Tibial nerve (tissue), 4 donors: ENCODE data around the gene FERMT3. TPM values are rescaled to one million over a fixed set of nuclear protein-coding genes. Genes with fewer than 3 reads are reported as not detected.

Experiments used
- DNase-seq, 2 donors: peaks; one replicate each; pipeline ENCODE4 v3.0.0-alpha.2; 2019; ENCODE audit warnings: low spot score in 2 of 2
- H3K27ac ChIP-seq, 4 donors: fragments of 200-600 bp; sonication (generic) in 3 of 4; one replicate each; pipeline ENCODE4 v1.5.1; 2017 to 2019; ENCODE audit warnings: mild to moderate bottlenecking in 1 of 4
- H3K27me3 ChIP-seq, 2 donors: fragments of 200-600 bp; sonication (generic) in 1 of 2; one replicate each; pipeline versions ENCODE4 v1.5.1 to v1.6.0; 2017 to 2019
- H3K36me3 ChIP-seq, 3 donors: fragments of 200-600 bp; sonication (generic); one replicate each; pipeline ENCODE4 v1.5.1; 2018 to 2019
- H3K4me1 ChIP-seq, 4 donors: fragments of 200-600 bp; sonication (generic) in 3 of 4; one replicate each; pipeline ENCODE4 v1.5.1; 2017 to 2019
- H3K4me3 ChIP-seq, 4 donors: fragments of 200-600 bp; sonication (generic) in 3 of 4; one replicate each; pipeline ENCODE4 v1.5.1; 2017 to 2019; ENCODE audit warnings: mild to moderate bottlenecking in 1 of 4, moderate library complexity in 1 of 4
- H3K9me3 ChIP-seq, 4 donors: fragments of 200-600 bp; sonication (generic) in 3 of 4; one replicate each; pipeline ENCODE4 v1.5.1; 2017 to 2019
- CTCF ChIP-seq, 5 experiments: fragments of 200-600 bp in 3 of 5; fragments of 450-650 bp in 2 of 5; sonication (generic) in 3 of 5; IDR thresholded peaks; one replicate each; pipeline ENCODE4 v1.5.1; 2016 to 2019; ENCODE audit warnings: antibody characterized with exemption in 5 of 5, mild to moderate bottlenecking in 3 of 5, moderate library complexity in 2 of 5
- EP300 ChIP-seq, 2 donors: sonication (generic); formaldehyde crosslinking; IDR thresholded peaks; one replicate each; pipeline ENCODE4 v1.6.1; 2017; ENCODE audit warnings: antibody characterized with exemption in 2 of 2, mild to moderate bottlenecking in 1 of 2
- POLR2A ChIP-seq, 2 donors: fragments of 450-650 bp; IDR thresholded peaks; one replicate each; pipeline ENCODE4 v1.6.1; 2017; ENCODE audit warnings: antibody characterized with exemption in 2 of 2, mild to moderate bottlenecking in 2 of 2, moderate library complexity in 2 of 2
- WGBS, 2 donors: methylation state at CpG; one replicate each; pipeline ENCODE4 v1.1.5; 2018; 5-methylcytosine and 5-hydroxymethylcytosine counted together
- total RNA-seq, 4 donors: library from RNA; depleted of rRNA; stranded (reverse); fragments of >200 nt; gene quantifications; one replicate each; pipeline ENCODE4 v1.1.0, GENCODE V29; 2016

FERMT3 gene
- total RNA-seq, 4 donors from 2014 or later: 17.2 to 83.1 (median 29.6) TPM

GRCh38 chr11:64220271-64220670, 13.8 kb downstream of the FERMT3 start:
- DNase-seq: no peak
- Histone ChIP-seq H3K9me3 (no peaks in the 10 kb centered on the region), H3K27ac (no peak overlapping the region), H3K4me3 (no peak overlapping the region), H3K4me1 (peaks cover 0 to 11% (median 2%) of the 10 kb centered on the region in 4 donors), H3K36me3 (peaks cover 0 to 39% (median 0%) of the 10 kb centered on the region in 3 donors), H3K27me3 (no peaks in the 10 kb centered on the region)
- no peak for TF ChIP-seq POLR2A (IDR thresholded peaks at IDR 0.05)
- TF ChIP-seq EP300 (IDR thresholded peaks at IDR 0.05): no peak
- TF ChIP-seq CTCF (IDR thresholded peaks at IDR 0.05): no peak
- WGBS, 2 donors: 76 to 84% methylated on average over 14 to 17 of the region's 17 CpGs

GRCh38 chr11:64220798-64221197, 14.3 kb downstream of the FERMT3 start:
- WGBS, 2 donors: 91 to 92% methylated on average over 7 to 9 of the region's 14 CpGs
- Histone ChIP-seq H3K27ac (no peak overlapping the region), H3K36me3 (peaks cover 0 to 39% (median 0%) of the 10 kb centered on the region in 3 donors), H3K4me3 (no peak overlapping the region), H3K4me1 (peaks cover 0 to 16% (median 2%) of the 10 kb centered on the region in 4 donors), H3K27me3 (no peaks in the 10 kb centered on the region), H3K9me3 (no peaks in the 10 kb centered on the region)
- no peak for DNase-seq
- TF ChIP-seq POLR2A (IDR thresholded peaks at IDR 0.05) (no peak), CTCF (IDR thresholded peaks at IDR 0.05) (no peak), EP300 (IDR thresholded peaks at IDR 0.05) (no peak)

GRCh38 chr11:64222651-64223000, 16.1 kb downstream of the FERMT3 start:
- Histone ChIP-seq H3K4me1 (peaks cover 0 to 28% (median 14%) of the 10 kb centered on the region in 4 donors), H3K27ac (no peak overlapping the region), H3K27me3 (no peaks in the 10 kb centered on the region), H3K36me3 (peaks cover 0 to 39% (median 0%) of the 10 kb centered on the region in 3 donors), H3K4me3 (no peak overlapping the region), H3K9me3 (no peaks in the 10 kb centered on the region)
- TF ChIP-seq EP300 (IDR thresholded peaks at IDR 0.05): no peak
- no peak for TF ChIP-seq CTCF (IDR thresholded peaks at IDR 0.05)
- no peak for TF ChIP-seq POLR2A (IDR thresholded peaks at IDR 0.05)
- no peak for DNase-seq
- WGBS, 2 donors: 67 to 80% methylated on average over 9 of the region's 9 CpGs

GRCh38 chr11:64223001-64223651, 16.6 kb downstream of the FERMT3 start:
- H3K27me3 ChIP-seq: no peaks in the 10 kb centered on the region
- peaks cover 0 to 32% (median 17%) of the 10 kb centered on the region in 4 donors for H3K4me1 ChIP-seq
- H3K36me3 ChIP-seq: peaks cover 0 to 39% (median 0%) of the 10 kb centered on the region in 3 donors
- no peak overlapping the region for H3K27ac ChIP-seq
- no peaks in the 10 kb centered on the region for H3K9me3 ChIP-seq
- WGBS, 2 donors: 81 to 83% methylated on average over 23 to 24 of the region's 24 CpGs
- no peak for DNase-seq
- TF ChIP-seq EP300 (IDR thresholded peaks at IDR 0.05) (no peak), POLR2A (IDR thresholded peaks at IDR 0.05) (no peak), CTCF (IDR thresholded peaks at IDR 0.05) (no peak)
- no peak overlapping the region for H3K4me3 ChIP-seq

GRCh38 chr11:64224151-64224890, 17.8 kb downstream of the FERMT3 start:
- Histone ChIP-seq H3K4me1 (peaks cover 0 to 38% (median 22%) of the 10 kb centered on the region in 4 donors), H3K27me3 (no peaks in the 10 kb centered on the region), H3K27ac (no peak overlapping the region), H3K9me3 (no peaks in the 10 kb centered on the region), H3K4me3 (no peak overlapping the region), H3K36me3 (peaks cover 0 to 38% (median 0%) of the 10 kb centered on the region in 3 donors)
- 83 to 88% methylated on average over 12 to 15 of the region's 17 CpGs for WGBS, 2 donors
- TF ChIP-seq CTCF (IDR thresholded peaks at IDR 0.05): no peak
- TF ChIP-seq POLR2A (IDR thresholded peaks at IDR 0.05): no peak
- TF ChIP-seq EP300 (IDR thresholded peaks at IDR 0.05): no peak
- no peak for DNase-seq
